Stimulated activated CD4-positive, alpha-beta T cell treated with anti-CD3 and anti-CD28 coated beads, Interleukin-1b, Interleukin-23, amount 100 ng/mL, for 24 hours (primary cell): ENCODE measurements around the gene AFDN.
A peak's percentile ranks its signal among the peaks of the same experiment; 100 is the strongest.

Source experiments
- DNase-seq, 4 experiments: peaks; one replicate each; pipeline ENCODE4 v3.0.0-alpha.2; 2020; ENCODE audit warnings: low read depth in 4 of 4, low spot score in 1 of 4

Gene AFDN

DNA sequence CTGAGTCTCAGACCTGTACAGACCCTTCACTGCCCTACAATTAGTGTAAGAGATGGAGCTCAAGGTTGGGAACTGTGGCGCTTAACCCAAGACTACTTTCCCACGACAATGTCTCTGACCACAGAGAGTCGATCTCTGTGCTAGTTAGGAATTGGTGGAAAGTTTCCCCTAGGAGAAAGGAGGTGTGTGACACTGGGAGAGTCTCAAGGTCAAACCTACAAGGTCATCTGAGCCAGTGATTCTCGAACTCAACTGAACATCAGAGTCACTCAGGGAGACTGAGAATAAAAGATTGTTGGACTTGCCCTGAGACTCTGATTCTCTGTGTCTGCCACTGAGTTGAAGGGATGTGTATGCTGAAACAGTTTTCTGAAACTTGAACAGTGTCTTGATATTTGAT, 9.7 kb upstream of the AFDN start:
- DNase-seq = no peak

- DNase-seq = no peak
These were observed 9.0 kb upstream of the AFDN start for GRCh38 chr6:167817729-167818128.

GRCh38 chr6:167819576-167819975, 7.1 kb upstream of the AFDN start:
- DNase-seq = no peak

DNA sequence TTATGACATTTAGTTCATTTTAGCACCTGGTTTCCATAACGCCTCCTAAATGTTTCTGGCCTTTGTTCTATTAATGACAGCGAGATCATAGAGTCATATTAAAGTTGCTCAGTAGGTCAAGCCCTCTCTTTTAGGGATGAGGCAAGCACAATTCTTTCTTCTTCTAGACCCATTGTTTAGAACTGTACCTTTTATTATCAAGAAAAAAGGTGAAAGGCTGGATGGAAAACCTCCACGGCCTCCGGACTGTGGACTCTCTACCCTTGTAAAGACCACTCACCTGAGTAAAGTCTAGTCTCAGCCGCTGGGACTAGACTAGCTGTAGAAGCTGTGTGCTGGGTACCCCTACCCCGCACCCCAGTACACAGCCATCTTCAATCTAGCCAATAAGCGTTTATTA, 6.0 kb upstream of the AFDN start:
- no peak for DNase-seq

- DNase-seq = no peak
These were observed 1.9 kb upstream of the AFDN start for GRCh38 chr6:167824591-167825331.

DNA sequence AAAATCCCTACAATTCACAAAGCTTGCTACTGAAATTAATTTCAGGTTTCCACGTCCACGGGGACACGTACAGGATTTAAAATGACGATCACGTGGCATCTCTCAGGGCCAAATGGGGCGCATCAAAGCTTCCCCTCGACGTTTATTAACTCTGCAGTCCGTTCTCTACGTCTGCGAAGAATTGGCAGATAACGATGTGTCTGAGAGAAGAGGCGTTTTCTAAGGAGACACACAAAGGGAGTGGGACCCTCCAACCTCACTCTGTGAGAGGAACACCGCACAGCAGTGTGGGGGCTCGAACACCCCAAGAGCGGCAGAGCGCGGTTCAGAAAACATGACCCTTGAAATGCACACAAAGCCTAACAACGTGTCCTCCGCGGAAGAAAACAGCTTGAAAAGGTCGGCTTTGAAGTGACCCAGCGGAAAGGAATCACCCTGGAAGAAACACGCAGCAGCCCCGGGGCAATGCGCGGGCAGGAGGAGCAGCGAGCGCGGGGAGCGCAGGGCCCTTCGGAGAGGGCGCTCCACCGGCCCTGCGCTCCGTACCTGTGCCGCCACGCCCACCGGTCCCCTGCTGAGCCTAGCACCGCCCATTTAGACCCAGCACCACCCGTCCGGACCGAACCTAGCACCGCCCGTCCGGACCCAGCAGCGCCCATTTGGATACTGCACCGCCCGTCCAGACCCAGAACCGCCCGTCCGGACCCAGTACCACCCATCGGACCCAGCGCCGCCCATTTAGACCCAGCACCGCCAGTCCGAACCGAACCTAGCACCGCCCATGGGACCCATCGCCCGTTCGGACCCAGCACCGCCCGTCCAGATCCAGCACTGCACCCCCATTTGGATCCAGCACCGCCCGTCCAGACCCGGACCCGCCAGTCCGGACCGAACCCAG, 1.1 kb upstream of the AFDN start:
- DNase-seq = no peak

DNA sequence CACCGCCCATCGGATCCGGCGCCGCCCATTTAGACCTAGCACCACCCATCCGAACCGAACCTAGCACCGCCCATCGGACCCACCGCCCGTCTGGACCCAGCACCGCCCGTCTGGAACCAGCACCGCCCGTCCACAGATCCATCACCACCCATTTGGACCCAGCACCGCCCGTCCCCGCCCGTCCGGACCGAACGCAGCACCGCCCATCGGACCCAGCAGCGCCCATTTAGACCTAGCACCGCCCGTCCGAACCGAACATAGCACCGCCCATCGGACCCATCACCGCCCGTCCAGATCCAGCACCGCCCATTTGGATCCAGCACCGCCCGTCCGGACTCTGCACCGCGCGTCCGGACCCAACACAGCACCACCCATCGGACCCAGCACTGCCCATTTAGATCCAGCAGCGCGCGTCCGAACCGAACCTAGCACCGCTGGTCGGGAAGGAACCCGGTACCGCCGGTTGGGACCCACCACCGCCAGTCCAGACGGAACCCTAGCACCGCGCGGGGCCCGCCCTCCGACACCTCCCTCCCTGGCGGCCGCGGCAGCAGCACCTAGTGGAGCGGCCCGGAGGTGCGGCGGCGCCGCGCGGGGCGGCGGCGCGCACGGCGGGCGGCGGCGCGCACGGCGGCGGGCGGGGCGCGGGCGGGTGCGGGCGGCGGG, 348 bp upstream of the AFDN start:
- DNase-seq = peak in 3 of 4 experiments; percentile 34 to 40 (median 39)

DNA sequence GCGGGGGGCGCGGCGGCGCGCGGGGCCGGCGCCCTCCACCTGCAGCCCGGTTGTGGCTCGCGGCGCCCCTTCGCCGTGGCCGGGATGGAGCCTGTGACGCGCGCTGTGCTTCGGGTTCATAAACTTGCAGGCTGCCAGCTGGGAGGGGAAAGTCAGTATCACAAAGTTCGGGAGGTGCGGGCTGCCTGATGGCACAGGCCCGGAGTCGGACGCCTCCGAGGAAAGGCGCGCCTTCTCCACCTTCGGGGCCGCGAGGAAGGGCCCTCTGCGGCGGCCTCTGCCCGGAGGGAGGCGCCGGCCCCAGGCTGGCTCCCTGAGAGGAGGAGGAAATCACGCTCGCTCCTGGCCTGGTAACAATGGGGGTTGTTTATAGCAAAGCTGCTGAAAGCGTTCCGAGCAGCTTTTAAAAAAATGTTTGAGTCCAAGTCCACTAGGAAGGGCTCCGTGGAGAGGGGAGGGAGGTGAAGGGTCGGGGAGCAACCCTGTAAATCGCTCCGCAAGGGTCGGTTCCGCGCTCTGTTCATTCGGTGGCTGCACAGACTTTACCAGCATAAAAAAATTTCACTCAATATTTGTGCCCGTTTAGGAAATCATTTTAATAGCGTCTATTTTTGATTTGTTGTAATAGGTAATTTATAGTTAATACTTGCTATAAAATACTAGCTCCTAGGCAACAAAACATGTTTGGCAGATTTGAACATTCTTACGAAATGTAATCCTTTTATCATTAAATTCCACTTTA, 1.0 kb downstream of the AFDN start:
- peak in 1 of 4 experiments; percentile 13 for DNase-seq

DNA sequence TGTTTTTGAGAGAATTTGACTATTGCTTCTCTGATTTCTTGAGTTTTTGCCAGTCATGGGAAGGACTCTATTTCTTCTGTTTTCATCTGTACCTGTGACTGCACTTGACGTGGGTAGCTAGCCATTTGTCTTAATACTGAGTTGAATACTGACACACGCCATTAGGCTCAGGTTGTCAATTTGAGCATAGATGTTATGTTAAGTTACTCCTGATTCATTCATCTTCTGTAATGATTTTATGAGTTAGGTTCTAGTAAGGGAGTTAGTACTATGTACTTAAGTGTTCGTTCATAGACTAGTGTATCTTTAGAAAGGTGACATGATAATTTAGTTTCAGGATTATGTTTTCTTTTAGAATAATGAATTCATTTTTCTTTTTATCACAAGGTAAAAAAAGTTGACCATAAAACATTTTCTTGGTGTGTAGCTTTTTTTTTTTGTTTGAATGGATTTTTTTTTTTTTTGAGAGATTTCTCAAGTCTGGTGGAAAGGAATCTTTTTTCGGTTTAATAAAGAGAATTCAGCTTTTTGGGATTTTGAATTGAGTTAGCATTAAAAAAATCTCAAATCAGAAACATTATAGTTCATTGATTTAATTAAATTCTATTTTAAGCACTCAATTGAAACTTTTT, 1.7 kb downstream of the AFDN start:
- DNase-seq = no peak

GRCh38 chr6:167829513-167829912, 2.8 kb downstream of the AFDN start:
- DNase-seq = no peak

GRCh38 chr6:167831281-167831828, 4.6 kb downstream of the AFDN start:
- no peak for DNase-seq

- no peak for DNase-seq
These were observed 6.0 kb downstream of the AFDN start for GRCh38 chr6:167832497-167833395.

- no peak for DNase-seq
These were observed 6.7 kb downstream of the AFDN start for GRCh38 chr6:167833396-167833763.

- no peak for DNase-seq
These were observed 8.5 kb downstream of the AFDN start for GRCh38 chr6:167835260-167835659.

DNA sequence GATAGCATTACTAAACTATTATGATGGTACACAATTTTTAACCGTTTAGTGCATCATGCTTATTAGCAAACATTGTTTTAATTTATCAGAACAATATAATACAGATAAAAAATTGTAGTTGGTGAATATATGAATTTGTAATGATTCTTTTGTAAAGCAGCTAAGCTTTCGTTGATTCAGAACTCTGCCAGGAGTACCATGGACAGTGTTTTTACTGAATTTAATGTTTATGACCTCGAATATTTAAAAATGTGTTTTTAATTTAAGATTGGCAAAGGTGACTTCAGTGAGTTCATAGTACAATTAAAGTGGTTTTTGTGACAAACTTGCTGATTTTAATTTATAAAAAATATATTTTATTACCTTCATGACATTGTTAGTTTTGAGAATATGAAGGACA, 10.0 kb downstream of the AFDN start:
- DNase-seq = no peak

DNA sequence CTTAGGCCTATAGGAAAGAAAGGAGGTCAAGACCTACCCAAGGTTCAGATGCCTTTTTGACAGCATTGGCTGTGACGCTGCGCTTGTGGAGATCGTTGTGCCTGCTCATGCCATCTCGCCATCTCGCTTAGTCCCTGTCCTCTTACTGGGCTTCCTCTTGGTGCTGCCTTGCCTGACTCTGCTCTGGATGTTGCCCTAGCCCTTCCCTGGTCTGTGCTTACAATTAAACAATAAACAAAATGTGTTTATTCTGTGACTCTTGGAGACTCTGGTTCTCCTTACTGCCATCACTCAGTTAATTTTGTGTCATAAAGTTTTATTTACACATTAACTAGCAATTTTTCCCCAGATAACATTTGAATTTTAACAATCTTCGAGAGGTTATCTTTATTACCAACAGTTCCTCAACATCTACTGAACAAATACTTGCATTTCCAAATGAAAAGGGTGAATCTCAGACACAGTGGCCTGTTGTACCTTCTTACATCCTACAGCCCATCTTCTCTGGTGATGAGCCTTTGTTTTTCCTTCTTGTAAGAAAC, 11.6 kb downstream of the AFDN start:
- no peak for DNase-seq

DNA sequence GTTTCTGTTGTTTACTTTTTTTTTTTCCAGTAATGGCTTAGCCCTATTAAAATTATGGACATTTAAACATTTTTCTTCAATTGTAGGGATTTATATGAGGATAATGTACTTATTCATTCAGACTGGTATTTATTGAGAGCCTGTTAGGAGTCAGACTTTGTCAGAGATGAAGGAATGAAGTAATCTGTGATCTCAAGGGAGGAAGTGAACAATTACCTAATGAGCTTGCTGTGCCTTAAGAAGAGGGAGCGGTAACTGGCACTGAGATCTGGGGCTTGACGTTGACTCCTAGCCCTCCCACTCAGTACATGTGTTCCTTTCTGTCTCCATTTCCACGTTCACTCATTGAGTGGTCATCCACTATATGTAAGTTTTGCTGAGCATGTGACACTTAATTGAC, 12.6 kb downstream of the AFDN start:
- DNase-seq = no peak

- no peak for DNase-seq
These were observed 13.0 kb downstream of the AFDN start for GRCh38 chr6:167839755-167840154.

DNA sequence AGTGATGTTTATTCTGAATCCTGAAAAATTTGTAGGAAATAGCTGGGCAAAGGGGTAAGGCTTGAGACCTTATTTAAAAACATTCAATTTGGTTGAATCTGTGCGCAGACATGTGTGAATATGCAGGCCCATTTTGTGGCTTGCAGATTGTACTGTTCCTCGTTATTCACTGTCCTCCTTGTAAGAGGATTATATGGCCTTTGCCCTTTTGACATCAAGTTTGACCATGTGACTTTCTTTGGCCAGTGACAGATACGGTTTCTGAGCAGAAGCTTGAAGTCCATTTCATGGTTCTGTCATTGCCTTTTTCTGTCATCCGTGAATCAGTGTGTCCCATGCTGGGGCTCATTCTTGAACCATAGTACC, 13.4 kb downstream of the AFDN start:
- no peak for DNase-seq
